B cell (primary cell): Measurements from ENCODE around the gene TNFRSF19.

Experiments
- EZH2 ChIP-seq: IDR thresholded peaks from 2 replicates; pipeline ENCODE4 v1.6.1; 2012; ENCODE audit warnings: borderline replicate concordance, low read depth, mild to moderate bottlenecking, moderate library complexity, low read length; ENCODE audit not compliant: insufficient read depth, poor library complexity, severe bottlenecking
- TF ChIP-seq, protein P1 (sequence below): fragments of 200-600 bp; IDR thresholded peaks from one replicate; pipeline ENCODE4 v1.8.0; 2022; ENCODE audit warnings: antibody characterized with exemption, mild to moderate bottlenecking

GRCh38 chr13:23637829-23638228, 67.6 kb downstream of the TNFRSF19 start:
- TF ChIP-seq, protein P1, sequence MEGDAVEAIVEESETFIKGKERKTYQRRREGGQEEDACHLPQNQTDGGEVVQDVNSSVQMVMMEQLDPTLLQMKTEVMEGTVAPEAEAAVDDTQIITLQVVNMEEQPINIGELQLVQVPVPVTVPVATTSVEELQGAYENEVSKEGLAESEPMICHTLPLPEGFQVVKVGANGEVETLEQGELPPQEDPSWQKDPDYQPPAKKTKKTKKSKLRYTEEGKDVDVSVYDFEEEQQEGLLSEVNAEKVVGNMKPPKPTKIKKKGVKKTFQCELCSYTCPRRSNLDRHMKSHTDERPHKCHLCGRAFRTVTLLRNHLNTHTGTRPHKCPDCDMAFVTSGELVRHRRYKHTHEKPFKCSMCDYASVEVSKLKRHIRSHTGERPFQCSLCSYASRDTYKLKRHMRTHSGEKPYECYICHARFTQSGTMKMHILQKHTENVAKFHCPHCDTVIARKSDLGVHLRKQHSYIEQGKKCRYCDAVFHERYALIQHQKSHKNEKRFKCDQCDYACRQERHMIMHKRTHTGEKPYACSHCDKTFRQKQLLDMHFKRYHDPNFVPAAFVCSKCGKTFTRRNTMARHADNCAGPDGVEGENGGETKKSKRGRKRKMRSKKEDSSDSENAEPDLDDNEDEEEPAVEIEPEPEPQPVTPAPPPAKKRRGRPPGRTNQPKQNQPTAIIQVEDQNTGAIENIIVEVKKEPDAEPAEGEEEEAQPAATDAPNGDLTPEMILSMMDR, result no peak
- no peak for TF ChIP-seq EZH2
